Inferior parietal cortex (tissue), 1 donor: Measurements from ENCODE around the gene RPL22L1.
"Not testable (repeated sequence)": the region's sequence is repeated elsewhere in the genome, so short reads cannot be mapped to it uniquely, and the experiment has no call there.

ENCODE experiments used
- DNase-seq: peaks from one replicate; pipeline ENCODE4 v3.0.0-alpha.2; 2016; ENCODE audit errors: extremely low spot score

Gene RPL22L1

GRCh38 chr3:170869645-170870593 lies at the start of gene RPL22L1:
RPL22L1 (minus strand) TSS chr3:170870195; CDS start chr3:170870167, 28 bp downstream.
- peak; percentile 97 for DNase-seq

GRCh38 chr3:170918715-170919114 lies 48.7 kb upstream of the RPL22L1 start:
- DNase-seq, result no peak

- DNase-seq, result no peak
These were observed 44.7 kb upstream of the RPL22L1 start for GRCh38 chr3:170914690-170915089.

GRCh38 chr3:170914212-170914611 lies 44.2 kb upstream of the RPL22L1 start:
- no peak for DNase-seq

- no peak for DNase-seq
These were observed 41.1 kb upstream of the RPL22L1 start for GRCh38 chr3:170911051-170911450.

GRCh38 chr3:170910542-170910941 lies 40.5 kb upstream of the RPL22L1 start:
- no peak for DNase-seq

GRCh38 chr3:170909129-170909903 lies 39.3 kb upstream of the RPL22L1 start:
- no peak for DNase-seq

- DNase-seq, result peak; percentile 92
These were observed 38.5 kb upstream of the RPL22L1 start, which contains the start of gene EIF5A2 for GRCh38 chr3:170908235-170909116. EIF5A2 (minus strand) TSS chr3:170908637; CDS start chr3:170907806, 831 bp downstream.

- peak; percentile 20 for DNase-seq
These were observed 37.7 kb upstream of the RPL22L1 start for GRCh38 chr3:170907637-170908234.

GRCh38 chr3:170905862-170906261 lies 35.9 kb upstream of the RPL22L1 start:
- DNase-seq, result no peak

GRCh38 chr3:170903123-170903522 lies 33.1 kb upstream of the RPL22L1 start:
- DNase-seq, result no peak

GRCh38 chr3:170899455-170899854 lies 29.5 kb upstream of the RPL22L1 start:
- DNase-seq, result no peak

GRCh38 chr3:170897978-170898377 lies 28.0 kb upstream of the RPL22L1 start:
- DNase-seq, result no peak

GRCh38 chr3:170897199-170897598 lies 27.2 kb upstream of the RPL22L1 start:
- DNase-seq, result not testable (repeated sequence)

GRCh38 chr3:170896781-170897180 lies 26.8 kb upstream of the RPL22L1 start:
- DNase-seq, result no peak

- not testable (repeated sequence) for DNase-seq
These were observed 26.3 kb upstream of the RPL22L1 start for GRCh38 chr3:170896333-170896732.

GRCh38 chr3:170893895-170894294 lies 23.9 kb upstream of the RPL22L1 start:
- DNase-seq, result no peak

- no peak for DNase-seq
These were observed 19.6 kb upstream of the RPL22L1 start for GRCh38 chr3:170889630-170890029.

GRCh38 chr3:170889132-170889531 lies 19.1 kb upstream of the RPL22L1 start:
- DNase-seq, result no peak

GRCh38 chr3:170884109-170884930 lies 14.3 kb upstream of the RPL22L1 start:
- not testable (repeated sequence) for DNase-seq
